Esophagus squamous epithelium (tissue), 4 donors: ENCODE results near the gene ASPM.

Experiments used
- POLR2A ChIP-seq, 4 donors: fragments of 450-650 bp; IDR thresholded peaks; one replicate each; pipeline ENCODE4 v1.6.1; 2017; ENCODE audit warnings: antibody characterized with exemption in 4 of 4, mild to moderate bottlenecking in 4 of 4, moderate library complexity in 3 of 4
- TF ChIP-seq, protein P1 (sequence below), 6 experiments: fragments of 450-650 bp in 4 of 6; fragments of 200-600 bp in 2 of 6; sonication (generic) in 2 of 6; IDR thresholded peaks; one replicate each; pipeline ENCODE4 v1.5.1; 2016 to 2019; ENCODE audit warnings: antibody characterized with exemption in 6 of 6, mild to moderate bottlenecking in 4 of 6, moderate library complexity in 4 of 6

DNA sequence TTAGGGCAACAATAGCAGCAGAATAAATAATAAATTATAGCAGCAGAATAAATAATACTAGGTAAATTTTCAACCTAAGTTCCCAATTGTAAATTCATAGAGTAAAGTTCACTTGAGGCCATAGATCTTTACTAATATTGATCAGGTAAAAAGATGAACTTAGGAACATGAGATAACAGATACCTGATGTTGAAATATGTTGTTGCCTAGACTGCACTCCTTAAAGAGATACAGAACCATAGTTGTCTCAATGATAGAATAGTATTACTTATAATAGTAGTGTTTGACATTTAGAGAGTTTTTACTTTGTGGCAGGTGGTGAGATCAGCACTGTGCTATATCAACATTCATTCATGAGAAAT, 79.0 kb downstream of the ASPM start:
- TF ChIP-seq, protein P1, sequence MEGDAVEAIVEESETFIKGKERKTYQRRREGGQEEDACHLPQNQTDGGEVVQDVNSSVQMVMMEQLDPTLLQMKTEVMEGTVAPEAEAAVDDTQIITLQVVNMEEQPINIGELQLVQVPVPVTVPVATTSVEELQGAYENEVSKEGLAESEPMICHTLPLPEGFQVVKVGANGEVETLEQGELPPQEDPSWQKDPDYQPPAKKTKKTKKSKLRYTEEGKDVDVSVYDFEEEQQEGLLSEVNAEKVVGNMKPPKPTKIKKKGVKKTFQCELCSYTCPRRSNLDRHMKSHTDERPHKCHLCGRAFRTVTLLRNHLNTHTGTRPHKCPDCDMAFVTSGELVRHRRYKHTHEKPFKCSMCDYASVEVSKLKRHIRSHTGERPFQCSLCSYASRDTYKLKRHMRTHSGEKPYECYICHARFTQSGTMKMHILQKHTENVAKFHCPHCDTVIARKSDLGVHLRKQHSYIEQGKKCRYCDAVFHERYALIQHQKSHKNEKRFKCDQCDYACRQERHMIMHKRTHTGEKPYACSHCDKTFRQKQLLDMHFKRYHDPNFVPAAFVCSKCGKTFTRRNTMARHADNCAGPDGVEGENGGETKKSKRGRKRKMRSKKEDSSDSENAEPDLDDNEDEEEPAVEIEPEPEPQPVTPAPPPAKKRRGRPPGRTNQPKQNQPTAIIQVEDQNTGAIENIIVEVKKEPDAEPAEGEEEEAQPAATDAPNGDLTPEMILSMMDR (IDR thresholded peaks at IDR 0.05): no peak
- TF ChIP-seq POLR2A (IDR thresholded peaks at IDR 0.05): no peak
